Lung (tissue), 12 donors: ENCODE measurements around the gene SLBP. TPM values are rescaled to one million over a fixed set of nuclear protein-coding genes. Genes with fewer than 3 reads are reported as not detected.

ENCODE experiments used
- ATAC-seq: fragments of 200-7000 bp; cut with Tn5 transposase; one replicate; pipeline ENCODE4 v1.9.1; 2020; ENCODE audit warnings: moderate number of reproducible peaks; ENCODE audit not compliant: insufficient read depth, low FRiP score
- DNase-seq, 3 donors: peaks; one replicate each; pipeline ENCODE4 v3.0.0-alpha.2; 2013 to 2017
- H3K27ac ChIP-seq, 2 donors: one replicate each; pipeline ENCODE4 v1.5.1; 2013; ENCODE audit warnings: mild to moderate bottlenecking in 2 of 2, moderate library complexity in 2 of 2, control low read depth in 1 of 2, inconsistent platforms in 1 of 2, low read depth in 1 of 2, low read length in 1 of 2
- H3K27me3 ChIP-seq, 3 donors: one replicate each; pipeline ENCODE4 v1.5.1; 2013; ENCODE audit warnings: low read length in 2 of 3; ENCODE audit not compliant: control insufficient read depth in 3 of 3, insufficient read depth in 3 of 3
- H3K36me3 ChIP-seq, 4 donors: one replicate each; pipeline ENCODE4 v1.5.1; 2013; ENCODE audit warnings: low read length in 4 of 4, mild to moderate bottlenecking in 1 of 4, moderate library complexity in 1 of 4; ENCODE audit not compliant: control insufficient read depth in 4 of 4, insufficient read depth in 4 of 4
- H3K4me1 ChIP-seq, 5 donors: one replicate each; pipeline ENCODE4 v1.5.1; 2013; ENCODE audit warnings: low read length in 5 of 5, mild to moderate bottlenecking in 2 of 5, moderate library complexity in 1 of 5; ENCODE audit not compliant: control insufficient read depth in 5 of 5, insufficient read depth in 5 of 5
- H3K4me3 ChIP-seq: one replicate; pipeline ENCODE4 v1.5.1; 2013; ENCODE audit warnings: mild to moderate bottlenecking, control low read depth, moderate library complexity
- H3K9ac ChIP-seq, 2 donors: one replicate each; pipeline ENCODE4 v1.5.1; 2013; ENCODE audit warnings: low read length in 2 of 2, control low read depth in 1 of 2; ENCODE audit not compliant: insufficient read depth in 1 of 2
- H3K9me3 ChIP-seq, 4 donors: one replicate each; pipeline ENCODE4 v1.5.1; 2013; ENCODE audit warnings: low read length in 3 of 4, mild to moderate bottlenecking in 1 of 4, moderate library complexity in 1 of 4; ENCODE audit not compliant: control insufficient read depth in 4 of 4, insufficient read depth in 3 of 4
- CTCF ChIP-seq: IDR thresholded peaks from 2 replicates; pipeline ENCODE4 v1.5.1; 2012; ENCODE audit warnings: mild to moderate bottlenecking; ENCODE audit errors: control extremely low read depth, extremely low read depth
- WGBS, 2 donors: extraction: QIAGEN DNeasy Blood & Tissue Kit; methylation state at CpG; one replicate each; pipeline ENCODE4 v1.1.7; 2013; 5-methylcytosine and 5-hydroxymethylcytosine counted together
- polyA plus RNA-seq, 2 donors: library from polyadenylated mRNA; stranded (reverse); fragments of 200-250 nt; gene quantifications; one replicate each; pipeline ENCODE4 v1.2.1, GENCODE V29; 2013
- total RNA-seq, 2 donors: library from RNA; depleted of rRNA in 1 of 2; stranded (reverse); fragments of >200 nt in 1 of 2; gene quantifications; one replicate each; pipeline ENCODE4 v1.2.1, GENCODE V29; 2014 to 2021
- donor health status: control.
- donor health status: control.
- donor health status: Bipolar disorder and iron deficiency.
- donor health status: healthy.
- donor health status: DM: yes; HTN: yes; CAD: no.

The SLBP gene
- total and polyA plus RNA-seq, 4 donors = 34.9 to 43.2 (median 34.9) TPM

GRCh38 chr4:1757836-1758235, 45.7 kb upstream of the SLBP start:
- WGBS, 2 donors = 69 to 77% methylated on average over 16 to 17 of the region's 17 CpGs
- Histone ChIP-seq H3K4me3 (no peak overlapping the region), H3K4me1 (peaks cover 0 to 21% (median 19%) of the 10 kb centered on the region in 5 donors), H3K27ac (no peak overlapping the region), H3K9me3 (no peaks in the 10 kb centered on the region), H3K36me3 (no peaks in the 10 kb centered on the region), H3K9ac (no peak overlapping the region), H3K27me3 (no peaks in the 10 kb centered on the region)
- ATAC-seq = no peak
- no peak for DNase-seq
- TF ChIP-seq CTCF = no peak

- no peak for TF ChIP-seq CTCF
- Histone ChIP-seq H3K9me3 (no peaks in the 10 kb centered on the region), H3K9ac (no peak overlapping the region), H3K4me1 (peaks cover 0 to 26% (median 23%) of the 10 kb centered on the region in 5 donors), H3K27ac (no peak overlapping the region), H3K36me3 (no peaks in the 10 kb centered on the region), H3K27me3 (no peaks in the 10 kb centered on the region), H3K4me3 (no peak overlapping the region)
- 87 to 88% methylated on average over 16 to 20 of the region's 20 CpGs for WGBS, 2 donors
- no peak for ATAC-seq
- no peak for DNase-seq
Measured at GRCh38 chr4:1756893-1757779, 45.0 kb upstream of the SLBP start.

- ATAC-seq (no peak), DNase-seq (no peak)
- no peak for TF ChIP-seq CTCF
- Histone ChIP-seq H3K27me3 (no peaks in the 10 kb centered on the region), H3K9ac (no peak overlapping the region), H3K9me3 (no peaks in the 10 kb centered on the region), H3K36me3 (no peaks in the 10 kb centered on the region), H3K4me1 (peaks cover 0 to 32% (median 23%) of the 10 kb centered on the region in 5 donors), H3K4me3 (no peak overlapping the region), H3K27ac (no peak overlapping the region)
- WGBS, 2 donors = 59 to 70% methylated on average over 17 to 18 of the region's 18 CpGs
Measured at GRCh38 chr4:1756079-1756478, 44.0 kb upstream of the SLBP start.
